ENCODE measurements around the gene DNM3. TPM values are rescaled to one million over a fixed set of nuclear protein-coding genes. Genes with fewer than 3 reads are reported as not detected.

The DNM3 gene
- total and polyA plus RNA-seq, 2 donors (not counting 1 experiment from before 2014, with no cell fraction given): 1.0 to 1.3 TPM

DNA sequence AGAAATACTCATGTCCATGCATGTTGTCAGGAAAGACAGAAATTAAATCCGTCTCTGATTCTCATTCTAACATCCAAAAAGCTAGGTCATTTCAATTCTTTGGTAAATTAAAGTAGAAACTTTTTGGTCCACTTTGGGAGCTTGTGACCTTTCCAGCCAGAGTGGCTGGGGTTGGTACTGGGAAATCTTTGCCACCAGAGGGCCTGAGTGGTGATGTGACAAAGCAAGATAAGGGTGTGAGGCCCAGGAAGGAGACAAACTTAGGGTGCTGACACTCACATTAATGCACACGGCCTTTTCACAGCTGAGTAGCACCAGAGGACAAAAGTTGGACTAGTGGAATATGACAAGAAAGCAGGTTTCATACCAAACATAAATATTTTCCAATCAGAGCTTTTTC is 144.3 kb downstream of the DNM3 start:
- Histone ChIP-seq H3K4me1 (ENCODE audit: control insufficient read depth in 2 of 2, insufficient read depth in 2 of 2, low read length in 2 of 2) (no peaks in the 10 kb centered on the region), H3K27me3 (replicated peaks in 1 of 4; ENCODE audit: control extremely low read depth in 1 of 4, control insufficient read depth in 3 of 4, insufficient read depth in 4 of 4, low read length in 3 of 4) (no peaks in the 10 kb centered on the region), H2AFZ (ENCODE audit: insufficient read depth, low read depth, low read length, poor library complexity, severe bottlenecking) (no peak overlapping the region), H3K9me3 (ENCODE audit: control extremely low read depth in 1 of 3, control insufficient read depth in 2 of 3, insufficient read depth in 1 of 3, low read length in 2 of 3) (no peaks in the 10 kb centered on the region), H3K4me2 (replicated peaks; ENCODE audit: low read depth, low read length, poor library complexity, severe bottlenecking) (no peak overlapping the region), H3K9ac (ENCODE audit: low read length) (no peak overlapping the region), H3K79me2 (ENCODE audit: control insufficient read depth, insufficient read depth, low read length) (no peaks in the 10 kb centered on the region), H3K36me3 (replicated peaks in 1 of 2; ENCODE audit: control extremely low read depth in 1 of 2, control insufficient read depth in 1 of 2, extremely low read depth in 1 of 2, insufficient read depth in 2 of 2, low read length in 1 of 2) (no peaks in the 10 kb centered on the region), H4K20me1 (ENCODE audit: control insufficient read depth, insufficient read depth, low read length, poor library complexity, severe bottlenecking) (no peaks in the 10 kb centered on the region), H3K27ac (ENCODE audit: low read length in 2 of 2) (no peak overlapping the region), H3K4me3 (ENCODE audit: control extremely low read depth in 1 of 5, extremely low read depth in 1 of 5, insufficient read depth in 1 of 5, low read depth in 2 of 5, low read length in 4 of 5) (no peak overlapping the region)
- intact Hi-C loops (cut with micrococcal nuclease): loop anchor here (1.0 to 10.0 kb wide), 4 partner anchors 331 to 1782 kb away; partner anchors contain the start of gene PRRC2C
- ChIA-PET CTCF (interaction anchor here (0.7 to 14.2 kb wide), 19 partner anchors 9 to 459 kb away, joined by 3 to 234 read pairs (median 4); partner anchors contain the start of gene DNM3), POLR2A (no interaction called here)
- WGBS (ENCODE audit: insufficient coverage): no CpG with 5 or more reads among the region's 2 CpGs
- H3K27ac Mint-ChIP-seq: no peak overlapping the region
- peaks cover 4% of the 10 kb centered on the region for H3K27me3 Mint-ChIP-seq
- DNase-seq (no peak), ATAC-seq (ENCODE audit: low read depth) (no peak)
- no peak overlapping the region for H3K4me3 Mint-ChIP-seq
- no peaks in the 10 kb centered on the region for H3K4me1 Mint-ChIP-seq
- TF ChIP-seq EZH2 (IDR thresholded peaks at IDR 0.05; ENCODE audit: borderline replicate concordance, insufficient read depth, low read depth, low read length, poor library complexity, severe bottlenecking) (no peak), CTCF (IDR thresholded peaks at IDR 0.05) (no peak)
- H3K9me3 Mint-ChIP-seq (ENCODE audit: insufficient read depth): no peaks in the 10 kb centered on the region

DNA sequence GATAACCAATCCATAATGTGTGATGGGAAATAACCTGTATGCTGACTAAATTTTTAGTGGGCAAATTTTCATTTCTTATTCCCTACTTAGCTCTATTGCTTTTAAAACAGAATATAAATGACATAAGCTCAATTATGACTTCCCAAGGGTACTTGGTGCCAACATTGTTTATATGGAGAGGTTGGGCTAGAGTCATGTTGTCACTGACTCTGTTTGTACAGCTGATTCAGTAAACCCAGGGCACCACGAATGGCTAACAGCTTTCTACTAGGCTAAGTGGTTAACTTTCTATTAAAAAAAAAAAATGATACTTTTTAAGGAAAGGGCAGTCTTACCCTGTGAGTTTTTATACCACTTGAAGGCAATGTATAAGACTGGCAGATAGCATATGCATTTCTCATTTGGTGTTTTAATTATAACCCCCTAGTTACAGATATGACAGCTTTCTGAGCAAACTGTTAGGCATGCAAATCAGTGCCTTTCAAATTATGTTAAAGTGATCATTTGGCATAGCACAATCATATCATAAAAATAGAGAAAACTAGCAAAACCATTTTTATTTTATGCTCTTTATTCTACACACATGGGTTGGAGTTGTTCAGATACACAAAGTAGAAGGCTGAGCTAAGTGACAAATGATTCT is 147.1 kb downstream of the DNM3 start:
- Histone ChIP-seq H3K79me2 (ENCODE audit: control insufficient read depth, insufficient read depth, low read length) (no peaks in the 10 kb centered on the region), H3K9me3 (ENCODE audit: control extremely low read depth in 1 of 3, control insufficient read depth in 2 of 3, insufficient read depth in 1 of 3, low read length in 2 of 3) (no peaks in the 10 kb centered on the region), H4K20me1 (ENCODE audit: control insufficient read depth, insufficient read depth, low read length, poor library complexity, severe bottlenecking) (no peaks in the 10 kb centered on the region), H3K4me2 (replicated peaks; ENCODE audit: low read depth, low read length, poor library complexity, severe bottlenecking) (no peak overlapping the region), H3K27me3 (replicated peaks in 1 of 4; ENCODE audit: control extremely low read depth in 1 of 4, control insufficient read depth in 3 of 4, insufficient read depth in 4 of 4, low read length in 3 of 4) (no peaks in the 10 kb centered on the region), H2AFZ (ENCODE audit: insufficient read depth, low read depth, low read length, poor library complexity, severe bottlenecking) (no peak overlapping the region), H3K4me3 (ENCODE audit: control extremely low read depth in 1 of 5, extremely low read depth in 1 of 5, insufficient read depth in 1 of 5, low read depth in 2 of 5, low read length in 4 of 5) (no peak overlapping the region), H3K36me3 (replicated peaks in 1 of 2; ENCODE audit: control extremely low read depth in 1 of 2, control insufficient read depth in 1 of 2, extremely low read depth in 1 of 2, insufficient read depth in 2 of 2, low read length in 1 of 2) (no peaks in the 10 kb centered on the region), H3K9ac (ENCODE audit: low read length) (no peak overlapping the region), H3K4me1 (ENCODE audit: control insufficient read depth in 2 of 2, insufficient read depth in 2 of 2, low read length in 2 of 2) (no peaks in the 10 kb centered on the region), H3K27ac (ENCODE audit: low read length in 2 of 2) (no peak overlapping the region)
- Mint-ChIP-seq H3K9me3 (ENCODE audit: insufficient read depth) (no peaks in the 10 kb centered on the region), H3K27ac (no peak overlapping the region), H3K4me1 (no peaks in the 10 kb centered on the region), H3K27me3 (peaks cover under 1% of the 10 kb centered on the region), H3K4me3 (no peak overlapping the region)
- TF ChIP-seq EZH2 (IDR thresholded peaks at IDR 0.05; ENCODE audit: borderline replicate concordance, insufficient read depth, low read depth, low read length, poor library complexity, severe bottlenecking) (no peak), CTCF (IDR thresholded peaks at IDR 0.05) (no peak)
- POLR2A ChIA-PET: no interaction called here
- ATAC-seq (ENCODE audit: low read depth): no peak
- CTCF ChIA-PET: interaction anchor here (0.8 to 14.2 kb wide), 6 partner anchors 12 to 454 kb away, joined by 3 to 234 read pairs (median 4); no protein-coding TSS in a partner anchor
- intact Hi-C loops (cut with micrococcal nuclease): loop anchor here (5.0 to 10.0 kb wide), 2 partner anchors 504 to 1779 kb away; partner anchors contain the start of gene PRRC2C
- no CpG with 5 or more reads among the region's 1 CpG for WGBS (ENCODE audit: insufficient coverage)
- DNase-seq: no peak
